PC-3 (cell line): ENCODE measurements around the gene AGL.

Experiments
- CTCF ChIP-seq: fragments of 300-600 bp; sonication (generic); conservative IDR thresholded peaks from 2 replicates; pipeline ENCODE4 v1.5.1; 2017; ENCODE audit warnings: antibody characterized with exemption, low read depth, mild to moderate bottlenecking, low read length
- EZH2 ChIP-seq: fragments of 300-600 bp; sonication (generic); IDR thresholded peaks from one replicate; pipeline ENCODE4 v1.6.1; 2017; ENCODE audit warnings: antibody characterized with exemption, mild to moderate bottlenecking, low read length; ENCODE audit not compliant: unreplicated experiment
- EZH2phosphoT487 ChIP-seq: fragments of 300-600 bp; sonication (generic); IDR thresholded peaks from 2 replicates; pipeline ENCODE4 v1.6.1; 2018; ENCODE audit warnings: mild to moderate bottlenecking, antibody characterized with exemption, low read length, borderline replicate concordance

GRCh38 chr1:99843760-99844159 is 6.4 kb upstream of the AGL start:
- TF ChIP-seq CTCF (no peak), EZH2 (no peak), EZH2phosphoT487 (no peak)
